ENCODE results near the gene PLAC1.
A peak's percentile ranks its signal among the peaks of the same experiment; 100 is the strongest.

The PLAC1 gene

GRCh38 chrX:134554291-134554690, 104.0 kb downstream of the PLAC1 start:
- Histone ChIP-seq H3K36me3 (replicated peaks; ENCODE audit: low read depth, low read length) (no peaks in the 10 kb centered on the region), H3K9ac (ENCODE audit: low read length) (no peak overlapping the region), H3K9me3 (ENCODE audit: insufficient read depth, low read length) (no peaks in the 10 kb centered on the region), H3K27ac (ENCODE audit: low read length) (no peak overlapping the region), H3K4me1 (ENCODE audit: low read length) (peaks cover 8% of the 10 kb centered on the region; the same call in 1 of the 2 replicates), H3K27me3 (ENCODE audit: low read depth, low read length) (peaks cover 9% of the 10 kb centered on the region), H3K79me2 (ENCODE audit: low read length) (no peaks in the 10 kb centered on the region), H3K4me2 (ENCODE audit: low read length) (no peak overlapping the region), H3K4me3 (ENCODE audit: low read length) (no peak overlapping the region), H4K20me1 (ENCODE audit: insufficient read depth, low read length) (no peaks in the 10 kb centered on the region), H2AFZ (ENCODE audit: low read depth, low read length) (no peak overlapping the region)
- TF ChIP-seq EZH2phosphoT487 (IDR thresholded peaks at IDR 0.05; ENCODE audit: low read depth) (no peak), CTCF (IDR thresholded peaks at IDR 0.05; ENCODE audit: low read depth, low read length) (no peak)

DNA sequence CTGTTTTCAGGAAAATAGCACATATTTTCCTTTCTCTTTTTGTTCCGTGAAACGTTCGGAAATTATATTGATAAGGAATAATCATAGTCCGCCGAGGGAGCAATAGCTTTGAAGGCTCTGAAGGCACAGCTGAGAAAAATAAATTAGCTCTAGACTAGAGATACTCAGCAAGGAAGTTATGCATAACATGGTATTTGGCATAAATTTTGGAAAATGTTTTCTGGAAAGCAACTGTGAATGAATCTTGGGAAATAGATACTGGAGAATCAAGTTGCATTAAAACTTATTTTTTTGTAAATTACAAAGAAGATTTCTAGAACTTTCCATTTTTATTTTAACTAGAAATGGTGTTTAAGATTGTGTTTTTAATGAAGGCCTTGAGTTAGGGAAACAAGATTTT, 105.9 kb downstream of the PLAC1 start:
- Histone ChIP-seq H3K27ac (ENCODE audit: low read length) (no peak overlapping the region), H3K4me2 (ENCODE audit: low read length) (no peak overlapping the region), H3K36me3 (replicated peaks; ENCODE audit: low read depth, low read length) (no peaks in the 10 kb centered on the region), H3K9me3 (ENCODE audit: insufficient read depth, low read length) (no peaks in the 10 kb centered on the region), H3K79me2 (ENCODE audit: low read length) (no peaks in the 10 kb centered on the region), H4K20me1 (ENCODE audit: insufficient read depth, low read length) (no peaks in the 10 kb centered on the region), H3K27me3 (ENCODE audit: low read depth, low read length) (peaks cover 5% of the 10 kb centered on the region), H3K4me3 (ENCODE audit: low read length) (no peak overlapping the region), H3K9ac (ENCODE audit: low read length) (no peak overlapping the region), H3K4me1 (ENCODE audit: low read length) (peaks cover 15% of the 10 kb centered on the region; the same call in 1 of the 2 replicates), H2AFZ (ENCODE audit: low read depth, low read length) (no peak overlapping the region)
- TF ChIP-seq EZH2phosphoT487 (IDR thresholded peaks at IDR 0.05; ENCODE audit: low read depth): no peak
- TF ChIP-seq CTCF (IDR thresholded peaks at IDR 0.05; ENCODE audit: low read depth, low read length): no peak

GRCh38 chrX:134551376-134552048, 106.8 kb downstream of the PLAC1 start:
- Histone ChIP-seq H3K79me2 (ENCODE audit: low read length) (no peaks in the 10 kb centered on the region), H2AFZ (ENCODE audit: low read depth, low read length) (peak overlapping the region; percentile 20; the same call in 1 of the 2 replicates), H4K20me1 (ENCODE audit: insufficient read depth, low read length) (no peaks in the 10 kb centered on the region), H3K36me3 (replicated peaks; ENCODE audit: low read depth, low read length) (no peaks in the 10 kb centered on the region), H3K4me2 (ENCODE audit: low read length) (peak overlapping the region; percentile 80), H3K27ac (ENCODE audit: low read length) (no peak overlapping the region), H3K27me3 (ENCODE audit: low read depth, low read length) (peaks cover 5% of the 10 kb centered on the region), H3K9me3 (ENCODE audit: insufficient read depth, low read length) (no peaks in the 10 kb centered on the region), H3K4me3 (ENCODE audit: low read length) (peak overlapping the region; percentile 81), H3K4me1 (ENCODE audit: low read length) (peaks cover 15% of the 10 kb centered on the region; the same call in 1 of the 2 replicates), H3K9ac (ENCODE audit: low read length) (peak overlapping the region; percentile 75; the same call in 1 of the 2 replicates)
- TF ChIP-seq EZH2phosphoT487 (IDR thresholded peaks at IDR 0.05; ENCODE audit: low read depth): no peak

GRCh38 chrX:134548257-134549201, 109.7 kb downstream of the PLAC1 start:
- peak overlapping the region; percentile 47; the same call in 1 of the 2 replicates for H2AFZ ChIP-seq (ENCODE audit: low read depth, low read length)

More at GRCh38 chrX:134548257-134549201, 109.7 kb downstream of the PLAC1 start:
- Histone ChIP-seq H3K4me3 (ENCODE audit: low read length) (peak overlapping the region; percentile 81), H3K27me3 (ENCODE audit: low read depth, low read length) (peaks cover 5% of the 10 kb centered on the region), H3K27ac (ENCODE audit: low read length) (peak overlapping the region; percentile 71), H3K79me2 (ENCODE audit: low read length) (no peaks in the 10 kb centered on the region), H3K4me2 (ENCODE audit: low read length) (peak overlapping the region; percentile 80), H3K4me1 (ENCODE audit: low read length) (peaks cover 15% of the 10 kb centered on the region; the same call in 1 of the 2 replicates), H4K20me1 (ENCODE audit: insufficient read depth, low read length) (no peaks in the 10 kb centered on the region), H3K36me3 (replicated peaks; ENCODE audit: low read depth, low read length) (no peaks in the 10 kb centered on the region), H3K9me3 (ENCODE audit: insufficient read depth, low read length) (no peaks in the 10 kb centered on the region), H3K9ac (ENCODE audit: low read length) (peak overlapping the region; percentile 75)
- TF ChIP-seq EZH2phosphoT487 (IDR thresholded peaks at IDR 0.05; ENCODE audit: low read depth) (no peak), CTCF (IDR thresholded peaks at IDR 0.05; ENCODE audit: low read depth, low read length) (no peak)

All from OCI-LY3 (cell line).